Tibial artery (tissue), 4 donors: ENCODE results near the gene TMEM38B.

Experiments
- DNase-seq, 2 donors: peaks; one replicate each; pipeline ENCODE4 v3.0.0-alpha.2; 2019
- H3K27ac ChIP-seq, 2 donors: fragments of 200-600 bp; sonication (generic) in 1 of 2; 1 replicate in 1 of 2; 2 replicates in 1 of 2; pipeline ENCODE4 v1.5.1; 2018 to 2019; ENCODE audit warnings: mild to moderate bottlenecking in 1 of 2
- H3K27me3 ChIP-seq, 2 donors: fragments of 200-600 bp; sonication (generic) in 1 of 2; one replicate each; pipeline versions ENCODE4 v1.5.1 to v1.6.0; 2016 to 2019
- H3K36me3 ChIP-seq, 3 donors: fragments of 200-600 bp; sonication (generic) in 2 of 3; one replicate each; pipeline ENCODE4 v1.5.1; 2016 to 2019; ENCODE audit warnings: mild to moderate bottlenecking in 2 of 3
- H3K4me1 ChIP-seq, 4 donors: fragments of 200-600 bp; sonication (generic) in 2 of 4; 1 replicate in 3 of 4; 2 replicates in 1 of 4; pipeline ENCODE4 v1.5.1; 2016 to 2019
- H3K4me3 ChIP-seq, 2 donors: fragments of 200-600 bp; sonication (generic) in 1 of 2; 1 replicate in 1 of 2; 2 replicates in 1 of 2; pipeline ENCODE4 v1.5.1; 2018 to 2019; ENCODE audit warnings: mild to moderate bottlenecking in 2 of 2
- H3K9me3 ChIP-seq, 3 donors: fragments of 200-600 bp; sonication (generic) in 1 of 3; one replicate each; pipeline ENCODE4 v1.5.1; 2016 to 2019
- intact Hi-C: fragments of 100-400 bp; cut with DNase I; formaldehyde crosslinking; loops from one replicate; pipeline ENCODE4 v1.15.0; 2023; ENCODE audit warnings: low total_unique reads
- TF ChIP-seq, protein P1 (sequence below), 2 experiments: fragments of 200-600 bp in 1 of 2; fragments of 450-650 bp in 1 of 2; IDR thresholded peaks; one replicate each; pipeline ENCODE4 v1.5.1; 2017 to 2019; ENCODE audit warnings: antibody characterized with exemption in 2 of 2, mild to moderate bottlenecking in 1 of 2, moderate library complexity in 1 of 2

The TMEM38B gene

DNA sequence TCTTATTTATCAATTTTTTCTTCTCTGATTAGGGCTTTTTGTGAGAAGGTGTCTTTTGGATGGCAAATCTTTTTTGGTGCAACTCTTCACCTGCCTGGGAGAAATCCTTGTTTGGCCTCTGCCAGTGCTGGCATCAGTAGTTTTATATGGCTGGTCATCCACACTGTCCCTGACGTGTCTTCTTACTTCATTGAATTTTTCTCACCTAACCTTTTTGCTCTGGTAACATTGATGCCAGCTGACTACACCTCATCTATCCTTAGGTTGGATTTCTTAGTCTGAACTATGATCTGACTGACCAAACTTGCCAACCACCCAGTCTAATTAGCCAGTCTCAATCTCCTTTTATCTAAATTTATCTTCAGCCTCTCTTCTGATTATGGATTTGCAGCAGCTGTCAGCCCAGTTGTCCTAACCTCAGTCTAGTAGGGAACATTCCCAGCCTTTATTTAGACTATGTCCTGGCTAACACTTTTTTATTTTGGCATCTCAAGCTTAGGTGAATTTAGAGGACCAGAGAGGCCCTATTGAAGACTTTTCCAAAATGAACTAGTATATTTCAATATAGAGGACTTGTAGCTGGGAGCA, 10.6 kb upstream of the TMEM38B start:
- no peak for DNase-seq
- Histone ChIP-seq H3K27ac (no peak overlapping the region), H3K36me3 (no peaks in the 10 kb centered on the region), H3K4me3 (no peak overlapping the region), H3K27me3 (no peaks in the 10 kb centered on the region), H3K9me3 (no peaks in the 10 kb centered on the region), H3K4me1 (no peaks in the 10 kb centered on the region)
- TF ChIP-seq, protein P1, sequence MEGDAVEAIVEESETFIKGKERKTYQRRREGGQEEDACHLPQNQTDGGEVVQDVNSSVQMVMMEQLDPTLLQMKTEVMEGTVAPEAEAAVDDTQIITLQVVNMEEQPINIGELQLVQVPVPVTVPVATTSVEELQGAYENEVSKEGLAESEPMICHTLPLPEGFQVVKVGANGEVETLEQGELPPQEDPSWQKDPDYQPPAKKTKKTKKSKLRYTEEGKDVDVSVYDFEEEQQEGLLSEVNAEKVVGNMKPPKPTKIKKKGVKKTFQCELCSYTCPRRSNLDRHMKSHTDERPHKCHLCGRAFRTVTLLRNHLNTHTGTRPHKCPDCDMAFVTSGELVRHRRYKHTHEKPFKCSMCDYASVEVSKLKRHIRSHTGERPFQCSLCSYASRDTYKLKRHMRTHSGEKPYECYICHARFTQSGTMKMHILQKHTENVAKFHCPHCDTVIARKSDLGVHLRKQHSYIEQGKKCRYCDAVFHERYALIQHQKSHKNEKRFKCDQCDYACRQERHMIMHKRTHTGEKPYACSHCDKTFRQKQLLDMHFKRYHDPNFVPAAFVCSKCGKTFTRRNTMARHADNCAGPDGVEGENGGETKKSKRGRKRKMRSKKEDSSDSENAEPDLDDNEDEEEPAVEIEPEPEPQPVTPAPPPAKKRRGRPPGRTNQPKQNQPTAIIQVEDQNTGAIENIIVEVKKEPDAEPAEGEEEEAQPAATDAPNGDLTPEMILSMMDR (IDR thresholded peaks at IDR 0.05), result no peak
- intact Hi-C loops, result no loop called here

DNA sequence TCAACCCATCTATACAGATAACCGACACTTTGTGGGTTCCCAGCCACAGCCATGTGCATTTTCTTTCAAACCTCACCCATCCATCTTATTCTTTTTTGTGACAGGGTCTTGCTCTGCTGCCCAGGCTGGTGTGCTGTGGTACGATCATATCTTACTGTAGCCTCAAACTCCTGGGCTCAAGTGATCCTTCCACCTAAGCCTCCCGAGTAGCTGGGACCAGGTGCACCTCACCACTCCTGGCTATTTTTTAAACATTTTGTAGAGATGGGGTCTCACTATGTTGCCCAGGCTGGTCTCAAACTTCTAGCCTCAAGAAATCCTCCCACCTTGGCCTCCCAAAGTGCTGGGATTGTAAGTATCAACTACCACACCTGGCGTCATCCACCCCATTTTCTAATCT, 7.4 kb upstream of the TMEM38B start:
- DNase-seq, result no peak

DNA sequence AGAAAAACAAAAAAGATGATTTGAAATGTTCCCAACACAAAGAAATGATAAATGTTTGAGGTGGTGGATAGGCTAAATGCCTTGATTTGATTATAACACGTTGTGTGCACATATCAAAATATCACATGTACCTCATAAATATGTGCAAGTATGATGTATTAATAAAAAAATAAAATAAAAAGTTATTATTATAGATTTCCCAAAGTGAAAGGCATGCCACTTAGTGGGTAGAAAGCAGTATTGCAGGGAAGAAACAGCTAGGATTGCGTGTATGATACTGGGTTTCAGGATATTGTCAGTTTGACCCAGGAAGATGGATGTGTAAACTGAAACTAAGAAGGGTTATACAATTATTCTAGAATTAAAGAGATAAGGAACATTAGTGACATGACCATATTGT, 3.6 kb upstream of the TMEM38B start:
- H3K27ac ChIP-seq, result no peak overlapping the region
- TF ChIP-seq, protein P1 (IDR thresholded peaks at IDR 0.05), result peak in 1 of 2 experiments; percentile 34
- H3K36me3 ChIP-seq, result no peaks in the 10 kb centered on the region
- peaks cover 0 to 26% of the 10 kb centered on the region in 2 donors for H3K27me3 ChIP-seq
- DNase-seq, result no peak
- H3K4me1 ChIP-seq, result peaks cover 0 to 9% (median 6%) of the 10 kb centered on the region in 4 donors
- H3K4me3 ChIP-seq, result no peak overlapping the region
- intact Hi-C loops, result no loop called here
- no peaks in the 10 kb centered on the region for H3K9me3 ChIP-seq

More for the DNA sequence above, 7.4 kb upstream of the TMEM38B start:
- H3K27ac ChIP-seq, result no peak overlapping the region
- no peak overlapping the region for H3K4me3 ChIP-seq
- H3K9me3 ChIP-seq, result no peaks in the 10 kb centered on the region
- H3K36me3 ChIP-seq, result no peaks in the 10 kb centered on the region
- TF ChIP-seq, protein P1 (IDR thresholded peaks at IDR 0.05), result no peak
- H3K27me3 ChIP-seq, result peaks cover 0 to 8% of the 10 kb centered on the region in 2 donors
- intact Hi-C loops, result no loop called here
- no peaks in the 10 kb centered on the region for H3K4me1 ChIP-seq

DNA sequence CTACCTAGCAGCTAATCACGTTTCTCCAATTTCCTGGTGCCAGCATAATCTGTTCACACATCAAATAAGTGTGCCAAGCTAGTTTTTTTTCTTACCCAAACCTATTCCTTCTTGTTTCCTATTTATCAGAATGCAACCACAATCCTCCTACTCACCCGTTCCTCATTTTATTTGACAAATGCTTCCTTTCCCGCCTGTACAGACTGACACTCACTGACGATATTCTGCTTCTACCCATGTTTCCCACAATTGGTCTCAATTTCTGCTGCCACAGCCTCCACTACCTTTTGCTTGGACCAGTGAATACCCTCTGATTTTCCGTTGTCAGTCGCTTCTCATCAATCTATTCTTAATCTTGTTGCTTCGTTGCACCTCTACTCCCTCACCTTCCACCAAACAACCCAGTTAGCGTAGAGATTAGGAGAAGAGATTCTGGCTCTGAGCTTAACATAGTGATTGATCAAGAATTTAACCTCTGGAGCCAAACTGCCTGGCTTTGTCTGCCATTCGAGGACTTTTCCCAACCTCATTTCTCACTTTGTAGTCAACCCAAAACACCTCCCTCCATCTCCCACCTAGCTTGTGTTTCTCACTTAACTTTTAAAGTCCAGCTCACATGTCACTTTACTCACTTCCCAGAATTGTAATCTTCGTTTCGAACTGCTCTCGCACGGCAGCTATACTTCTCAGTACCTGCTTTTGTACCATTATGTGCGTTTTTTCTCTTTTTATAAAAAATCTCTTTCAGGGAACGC, 729 bp upstream of the TMEM38B start:
- peaks cover 0 to 26% of the 10 kb centered on the region in 2 donors for H3K27me3 ChIP-seq
- peaks cover 0 to 29% (median 8%) of the 10 kb centered on the region in 4 donors for H3K4me1 ChIP-seq
- H3K36me3 ChIP-seq, result no peaks in the 10 kb centered on the region
- TF ChIP-seq, protein P1 (IDR thresholded peaks at IDR 0.05), result no peak
- DNase-seq, result no peak
- H3K27ac ChIP-seq, result peak overlapping the region in 1 of 2 donors; percentile 86
- H3K9me3 ChIP-seq, result no peaks in the 10 kb centered on the region
- H3K4me3 ChIP-seq, result peak overlapping the region; percentile 67 to 87
- intact Hi-C loops, result no loop called here

DNA sequence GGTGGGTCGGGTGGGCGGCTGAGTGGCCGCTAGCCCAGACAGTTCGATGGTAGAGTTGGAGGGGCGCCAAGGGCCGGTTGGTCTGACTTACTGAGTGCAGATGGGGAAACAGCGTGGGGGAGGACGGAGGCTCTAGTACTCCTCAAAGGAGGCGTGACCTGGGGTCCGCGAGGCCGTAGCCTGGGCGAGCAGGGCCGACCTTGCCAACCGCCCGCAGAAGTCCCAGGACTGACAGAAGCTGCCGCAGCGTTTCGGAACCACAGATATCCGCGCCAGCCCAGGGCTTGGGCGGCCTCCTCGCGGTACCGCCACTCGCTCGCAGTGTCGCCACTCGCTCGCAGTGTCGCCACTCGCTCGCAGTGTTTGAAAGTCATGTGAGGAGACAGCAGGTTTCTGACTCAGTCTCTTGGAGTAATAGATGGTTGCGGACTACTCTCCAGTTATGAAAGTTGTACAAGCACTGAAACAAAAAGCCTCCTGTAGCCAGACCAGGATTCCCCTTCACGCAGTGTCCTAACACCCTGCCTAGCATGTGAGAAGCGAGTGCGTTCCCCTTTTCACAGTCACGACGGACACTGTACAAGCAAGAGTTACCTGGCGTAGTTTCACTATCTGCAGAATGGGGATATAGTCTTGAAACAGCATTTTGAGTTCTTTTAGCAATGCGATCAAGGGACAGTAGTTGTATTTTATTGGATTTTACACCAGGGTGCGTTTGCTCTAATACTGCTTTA, 674 bp downstream of the TMEM38B start:
- no peaks in the 10 kb centered on the region for H3K9me3 ChIP-seq
- peaks cover 0 to 42% (median 8%) of the 10 kb centered on the region in 4 donors for H3K4me1 ChIP-seq
- H3K27ac ChIP-seq, result peak overlapping the region; percentile 86 to 89
- peaks cover 0 to 26% of the 10 kb centered on the region in 2 donors for H3K27me3 ChIP-seq
- DNase-seq, result peak; percentile 74 to 81
- TF ChIP-seq, protein P1 (IDR thresholded peaks at IDR 0.05), result no peak
- H3K36me3 ChIP-seq, result no peaks in the 10 kb centered on the region
- intact Hi-C loops, result no loop called here
- H3K4me3 ChIP-seq, result peak overlapping the region; percentile 67 to 87
